Thoracic aorta (tissue), 2 donors: ENCODE data around the gene MED13L. TPM values are rescaled to one million over a fixed set of nuclear protein-coding genes. Genes with fewer than 3 reads are reported as not detected.

Experiments
- ATAC-seq: fragments of 150-250 bp; one replicate; pipeline ENCODE4 v1.8.0; 2017; ENCODE audit warnings: low read depth; ENCODE audit not compliant: insufficient number of reproducible peaks, low FRiP score
- DNase-seq: peaks from one replicate; pipeline ENCODE4 v3.0.0-alpha.2; 2020; ENCODE audit warnings: low spot score
- H3K27ac ChIP-seq, 2 donors: fragments of 200-600 bp; sonication (generic); 1 replicate in 1 of 2; 2 replicates in 1 of 2; pipeline ENCODE4 v1.5.1; 2016; ENCODE audit warnings: mild to moderate bottlenecking in 2 of 2, moderate library complexity in 2 of 2
- H3K27me3 ChIP-seq: fragments of 200-600 bp; sonication (generic); replicated peaks from 2 replicates; pipeline ENCODE4 v1.6.0; 2016; ENCODE audit warnings: mild to moderate bottlenecking; ENCODE audit not compliant: insufficient read depth
- H3K36me3 ChIP-seq: fragments of 200-600 bp; sonication (generic); one replicate; pipeline ENCODE4 v1.5.1; 2016
- H3K4me1 ChIP-seq, 2 donors: fragments of 200-600 bp; sonication (generic); 1 replicate in 1 of 2; 2 replicates in 1 of 2; pipeline versions ENCODE4 v1.5.1 to v1.6.0; 2016; ENCODE audit warnings: low read depth in 2 of 2, mild to moderate bottlenecking in 1 of 2; ENCODE audit not compliant: control insufficient read depth in 1 of 2
- H3K4me3 ChIP-seq: fragments of 200-600 bp; sonication (generic); 2 replicates; pipeline ENCODE4 v1.5.1; 2016; ENCODE audit warnings: mild to moderate bottlenecking
- H3K9me3 ChIP-seq: fragments of 200-600 bp; sonication (generic); 2 replicates; pipeline ENCODE4 v1.5.1; 2016
- total RNA-seq, 2 donors: library from RNA; depleted of rRNA; stranded (reverse); fragments of >200 nt; gene quantifications; one replicate each; pipeline versions ENCODE4 v1.1.0 to v1.2.3, GENCODE V29; 2016
- TF ChIP-seq, protein P1 (sequence below): fragments of 200-600 bp; sonication (generic); IDR thresholded peaks from one replicate; pipeline ENCODE4 v1.5.1; 2019; ENCODE audit warnings: antibody characterized with exemption

Gene MED13L
- total RNA-seq, 2 donors from 2014 or later: 186 to 221 TPM

DNA sequence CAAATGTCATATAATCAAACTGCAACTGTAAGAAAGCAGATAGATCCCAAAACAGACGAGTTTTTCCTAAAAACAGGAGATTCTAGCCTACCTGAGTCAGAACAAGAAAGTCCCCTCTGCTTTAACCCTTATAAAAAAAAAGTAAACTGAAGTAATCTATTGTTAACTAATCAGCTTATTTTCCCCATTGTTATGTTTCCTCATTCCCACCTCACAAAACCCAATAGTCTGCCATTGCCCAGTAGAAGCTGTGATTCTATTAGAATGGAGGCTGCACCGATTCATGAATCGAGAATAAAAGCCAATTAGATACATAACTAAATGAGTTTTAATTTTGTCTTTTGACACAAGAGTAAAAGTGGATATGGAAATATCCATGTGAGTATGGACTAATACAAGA, 115.4 kb downstream of the MED13L start:
- no peaks in the 10 kb centered on the region for H3K36me3 ChIP-seq
- H3K4me1 ChIP-seq: peaks cover 62 to 64% of the 10 kb centered on the region in 2 donors
- no peak overlapping the region for H3K27ac ChIP-seq
- TF ChIP-seq, protein P1, sequence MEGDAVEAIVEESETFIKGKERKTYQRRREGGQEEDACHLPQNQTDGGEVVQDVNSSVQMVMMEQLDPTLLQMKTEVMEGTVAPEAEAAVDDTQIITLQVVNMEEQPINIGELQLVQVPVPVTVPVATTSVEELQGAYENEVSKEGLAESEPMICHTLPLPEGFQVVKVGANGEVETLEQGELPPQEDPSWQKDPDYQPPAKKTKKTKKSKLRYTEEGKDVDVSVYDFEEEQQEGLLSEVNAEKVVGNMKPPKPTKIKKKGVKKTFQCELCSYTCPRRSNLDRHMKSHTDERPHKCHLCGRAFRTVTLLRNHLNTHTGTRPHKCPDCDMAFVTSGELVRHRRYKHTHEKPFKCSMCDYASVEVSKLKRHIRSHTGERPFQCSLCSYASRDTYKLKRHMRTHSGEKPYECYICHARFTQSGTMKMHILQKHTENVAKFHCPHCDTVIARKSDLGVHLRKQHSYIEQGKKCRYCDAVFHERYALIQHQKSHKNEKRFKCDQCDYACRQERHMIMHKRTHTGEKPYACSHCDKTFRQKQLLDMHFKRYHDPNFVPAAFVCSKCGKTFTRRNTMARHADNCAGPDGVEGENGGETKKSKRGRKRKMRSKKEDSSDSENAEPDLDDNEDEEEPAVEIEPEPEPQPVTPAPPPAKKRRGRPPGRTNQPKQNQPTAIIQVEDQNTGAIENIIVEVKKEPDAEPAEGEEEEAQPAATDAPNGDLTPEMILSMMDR: no peak
- H3K9me3 ChIP-seq: no peaks in the 10 kb centered on the region
- no peak for ATAC-seq
- no peak for DNase-seq
- no peaks in the 10 kb centered on the region for H3K27me3 ChIP-seq
- no peak overlapping the region for H3K4me3 ChIP-seq

DNA sequence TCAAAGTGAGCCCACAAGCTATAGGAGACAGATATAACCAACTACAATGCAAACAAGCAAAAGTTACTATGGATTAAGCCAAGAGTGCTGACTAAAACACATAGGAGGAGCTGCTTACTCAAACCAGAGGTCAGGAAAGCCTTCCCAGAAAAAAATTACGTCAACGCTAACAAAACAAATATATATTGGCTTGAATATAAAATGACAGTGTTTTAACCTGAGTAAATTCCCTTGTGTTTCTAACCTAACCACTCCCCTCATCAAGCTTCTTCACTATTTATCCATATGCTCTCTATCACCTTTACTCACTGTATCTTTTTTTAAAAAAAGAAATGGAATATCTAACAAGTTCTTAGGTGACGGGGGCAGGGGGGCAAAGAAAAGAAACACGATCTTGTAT, 115.9 kb downstream of the MED13L start:
- no peaks in the 10 kb centered on the region for H3K9me3 ChIP-seq
- H3K36me3 ChIP-seq: no peaks in the 10 kb centered on the region
- no peak overlapping the region for H3K4me3 ChIP-seq
- DNase-seq (no peak), ATAC-seq (no peak)
- H3K27ac ChIP-seq: no peak overlapping the region
- H3K27me3 ChIP-seq: no peaks in the 10 kb centered on the region
- TF ChIP-seq, protein P1: no peak
- peaks cover 61 to 62% of the 10 kb centered on the region in 2 donors for H3K4me1 ChIP-seq

DNA sequence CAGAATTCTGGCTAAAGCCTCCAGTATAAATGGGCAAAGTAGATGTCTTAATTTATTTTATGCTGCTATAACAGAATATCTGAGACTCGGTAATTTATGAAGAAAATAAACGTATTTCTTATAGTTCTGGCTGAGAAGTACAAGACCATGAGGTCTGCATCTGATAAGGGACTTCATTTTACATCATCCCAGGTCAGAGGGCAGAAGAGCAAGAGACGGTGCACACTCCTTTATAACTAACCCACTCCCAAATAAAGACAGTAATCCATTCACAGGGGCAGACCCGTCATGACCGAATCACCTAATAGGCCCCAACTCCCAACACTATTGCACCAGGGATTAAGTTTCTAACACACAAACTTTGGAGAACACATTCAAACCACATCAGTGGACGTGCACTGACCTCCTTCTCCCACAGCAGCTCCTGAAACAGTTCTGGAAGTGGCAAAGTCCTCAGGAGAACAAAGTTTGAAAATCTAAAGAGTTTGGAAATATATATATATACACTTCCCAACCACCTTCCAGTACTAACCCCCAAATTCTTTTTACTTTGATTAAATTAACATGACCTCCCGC, 116.5 kb downstream of the MED13L start:
- H3K9me3 ChIP-seq: no peaks in the 10 kb centered on the region
- H3K4me1 ChIP-seq: peaks cover 56 to 58% of the 10 kb centered on the region in 2 donors
- TF ChIP-seq, protein P1: no peak
- ATAC-seq (no peak), DNase-seq (no peak)
- no peaks in the 10 kb centered on the region for H3K27me3 ChIP-seq
- H3K27ac ChIP-seq: no peak overlapping the region
- H3K4me3 ChIP-seq: no peak overlapping the region
- H3K36me3 ChIP-seq: no peaks in the 10 kb centered on the region

DNA sequence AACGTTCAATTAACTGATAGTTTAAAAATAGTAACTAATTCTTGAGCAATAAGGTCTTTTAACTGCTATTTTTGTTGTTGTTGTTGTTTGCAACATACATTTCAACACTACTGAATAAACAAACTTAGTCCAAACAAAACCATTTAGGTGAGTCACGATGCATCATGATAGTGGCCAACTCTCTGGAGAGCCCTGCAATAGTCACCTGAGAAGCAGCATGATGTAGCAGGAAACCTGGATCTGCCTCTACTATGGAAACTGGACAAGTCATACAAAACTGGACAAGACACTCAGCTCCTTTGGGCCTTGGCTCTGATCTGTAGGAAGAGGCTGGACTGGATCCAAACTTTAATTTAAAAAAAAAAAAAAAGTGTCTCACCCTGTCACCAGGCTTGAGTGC, 117.3 kb downstream of the MED13L start:
- Histone ChIP-seq H3K4me3 (no peak overlapping the region), H3K36me3 (no peaks in the 10 kb centered on the region), H3K9me3 (no peaks in the 10 kb centered on the region), H3K27me3 (no peaks in the 10 kb centered on the region), H3K4me1 (peaks cover 50% of the 10 kb centered on the region in 2 donors), H3K27ac (no peak overlapping the region)
- TF ChIP-seq, protein P1: no peak
- DNase-seq: no peak
- no peak for ATAC-seq

DNA sequence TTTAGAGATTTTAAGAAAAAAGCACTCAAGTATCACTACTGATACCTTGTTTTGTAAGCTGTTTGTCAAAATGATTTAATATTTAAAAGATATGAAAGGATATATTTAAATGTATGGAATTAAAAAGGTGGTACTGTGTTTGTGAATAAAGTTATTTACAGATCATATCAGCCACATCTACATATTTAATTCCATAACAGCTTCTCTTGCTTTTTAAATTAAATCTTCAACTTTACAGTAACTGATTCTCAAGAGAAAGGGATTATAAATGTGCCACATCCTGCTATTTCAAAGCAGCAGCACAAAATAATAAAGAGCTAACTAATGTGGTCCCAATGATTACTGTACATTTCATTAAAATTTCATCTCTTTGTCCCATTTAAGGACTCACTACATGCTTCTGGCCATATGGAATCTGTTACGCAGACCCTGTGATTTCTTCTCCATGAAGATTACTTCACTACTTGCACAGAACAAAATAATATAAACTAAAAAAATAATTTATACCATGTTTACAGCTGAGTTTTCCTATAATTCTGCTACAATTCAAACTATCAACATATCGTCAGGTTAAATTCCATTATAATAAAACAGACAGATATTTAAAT, 117.8 kb downstream of the MED13L start:
- Histone ChIP-seq H3K4me1 (peaks cover 46 to 50% of the 10 kb centered on the region in 2 donors), H3K9me3 (no peaks in the 10 kb centered on the region), H3K27ac (no peak overlapping the region), H3K27me3 (no peaks in the 10 kb centered on the region), H3K4me3 (no peak overlapping the region), H3K36me3 (no peaks in the 10 kb centered on the region)
- TF ChIP-seq, protein P1: no peak
- ATAC-seq: no peak
- DNase-seq: no peak
